ENCODE data around the gene TCF3.

DNA sequence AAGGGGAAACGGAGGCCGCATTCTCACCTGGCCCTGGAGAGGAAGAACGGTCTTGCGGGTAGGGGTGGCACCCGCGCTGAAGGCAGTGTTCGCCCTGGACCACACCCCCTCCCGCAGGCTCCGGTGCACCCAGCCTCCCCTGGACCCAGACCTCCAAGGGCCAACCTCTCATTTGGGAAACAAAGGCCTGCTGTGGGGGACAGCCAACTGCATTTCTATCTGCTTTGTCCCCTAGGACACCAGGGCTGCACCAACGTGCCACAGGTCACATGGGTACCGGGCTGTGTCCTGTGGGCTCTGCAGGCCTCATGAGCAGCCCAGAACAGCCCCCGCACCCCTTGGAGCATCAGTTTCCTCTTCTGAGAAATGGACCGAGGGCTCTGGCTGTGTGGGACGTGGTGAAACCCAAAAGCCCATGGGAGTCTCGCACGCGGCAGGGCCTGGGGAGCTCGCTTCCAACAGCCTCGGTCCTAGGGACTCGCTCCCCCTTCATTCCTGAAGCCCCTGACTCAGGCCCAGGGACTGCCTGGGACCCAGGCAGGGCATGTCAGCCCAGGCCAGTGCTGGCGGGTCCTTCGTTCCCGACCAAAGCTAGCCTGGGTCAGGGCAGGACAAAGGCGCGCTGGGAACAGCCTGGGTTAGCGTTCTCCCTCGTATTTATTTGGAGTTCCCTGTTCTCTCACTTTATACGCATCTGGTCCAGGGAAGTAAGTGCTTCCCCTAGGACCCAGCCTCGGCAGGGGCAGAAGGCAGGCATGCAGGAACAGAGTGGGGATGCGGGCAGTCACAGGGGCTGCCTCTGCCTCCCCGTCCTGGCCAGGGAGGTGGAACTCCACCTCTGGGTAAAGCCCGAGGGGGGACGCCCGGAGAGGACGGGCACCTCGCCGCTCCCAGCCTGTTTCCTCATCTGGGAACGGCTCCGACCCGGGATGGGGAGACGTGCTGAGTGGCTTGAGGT is 4.6 kb downstream of the TCF3 start:
- TF ChIP-seq CTCF (IDR thresholded peaks at IDR 0.05) (no peak), POLR2A (IDR thresholded peaks at IDR 0.05) (no peak), EP300 (IDR thresholded peaks at IDR 0.05) (no peak)

Measured in tibial nerve (tissue), 4 donors.